ENCODE results near the gene ENDOU. TPM values are rescaled to one million over a fixed set of nuclear protein-coding genes. Genes with fewer than 3 reads are reported as not detected.

The ENDOU gene
- 0.91 TPM for total RNA-seq
- polyA plus RNA-seq (ENCODE audit: insufficient read depth, low read depth, low replicate concordance), result 0.28 TPM
- long read RNA-seq, donor 1, result 0 reads
- long read RNA-seq, donor 2, result 0 reads
- long read RNA-seq, donor 3, result 0 reads
- long read RNA-seq, donor 4, result 0 reads
- long read RNA-seq, donor 5, result 0 reads
- long read RNA-seq, donor 6, result 0 reads
- long read RNA-seq, donor 7, result 0 reads
- long read RNA-seq, donor 8, result 0 reads
- long read RNA-seq, donor 9, result 0 reads
- long read RNA-seq, donor 10, result 0 reads

- no peak for TF ChIP-seq CTCF (IDR thresholded peaks at IDR 0.05; ENCODE audit: borderline replicate concordance, extremely low read depth, insufficient read depth)
- DNase-seq, result no peak
Observed at GRCh38 chr12:47725091-47725772, at the start of gene ENDOU. Gene ENDOU (minus strand): TSS chr12:47725490. CDS start chr12:47725413, 77 bp downstream.

GRCh38 chr12:47774663-47775062 lies 49.4 kb upstream of the ENDOU start:
- Histone ChIP-seq H3K9ac (ENCODE audit: low read length in 3 of 3) (peak overlapping the region in 1 of 3 donors; percentile 8), H3K4me3 (ENCODE audit: low read length in 3 of 3) (peak overlapping the region in 1 of 3 donors; percentile 6), H3K9me3 (ENCODE audit: control insufficient read depth in 2 of 3, insufficient read depth in 1 of 3, low read length in 3 of 3) (no peaks in the 10 kb centered on the region), H3K36me3 (ENCODE audit: control insufficient read depth in 2 of 3, insufficient read depth in 3 of 3, low read length in 3 of 3) (no peaks in the 10 kb centered on the region), H3K4me1 (ENCODE audit: control insufficient read depth in 2 of 3, insufficient read depth in 2 of 3, low read depth in 1 of 3, low read length in 3 of 3) (peaks cover 0 to 43% (median 14%) of the 10 kb centered on the region in 3 donors), H3K27ac (ENCODE audit: low read depth in 2 of 2, low read length in 2 of 2) (peak overlapping the region in 1 of 2 donors; percentile 44), H3K27me3 (ENCODE audit: control insufficient read depth, insufficient read depth, low read length) (no peaks in the 10 kb centered on the region)
- DNase-seq (peak in 1 of 5 donors; percentile 53), FAIRE-seq (no peak)
- no peak for TF ChIP-seq CTCF (IDR thresholded peaks at IDR 0.05; ENCODE audit: borderline replicate concordance, extremely low read depth, insufficient read depth)
- intact Hi-C loops (cut with DNase I), result loop anchor here (5.0 kb wide), 1 partner anchor 57 kb away; no protein-coding TSS in a partner anchor

More at GRCh38 chr12:47725091-47725772, at the start of gene ENDOU:
- Histone ChIP-seq H3K4me3 (ENCODE audit: low read length in 3 of 3) (no peak within 1 kb of the TSS), H3K27me3 (ENCODE audit: control insufficient read depth, insufficient read depth, low read length) (no peaks in the 10 kb centered on the region), H3K9me3 (ENCODE audit: control insufficient read depth in 2 of 3, insufficient read depth in 1 of 3, low read length in 3 of 3) (no peaks in the 10 kb centered on the region), H3K36me3 (ENCODE audit: control insufficient read depth in 2 of 3, insufficient read depth in 3 of 3, low read length in 3 of 3) (no peaks in the 10 kb centered on the region), H3K27ac (ENCODE audit: low read depth in 2 of 2, low read length in 2 of 2) (peak within 1 kb of the TSS in 1 of 2 donors; percentile 13), H3K9ac (ENCODE audit: low read length in 3 of 3) (no peak within 1 kb of the TSS), H3K4me1 (ENCODE audit: control insufficient read depth in 2 of 3, insufficient read depth in 2 of 3, low read depth in 1 of 3, low read length in 3 of 3) (peaks cover 0 to 3% (median 2%) of the 10 kb centered on the region in 3 donors)
- no peak for FAIRE-seq
- intact Hi-C loops (cut with DNase I), result no loop called here

GRCh38 chr12:47773858-47774580 lies 48.7 kb upstream of the ENDOU start:
- DNase-seq (peak in 1 of 5 donors; percentile 53), FAIRE-seq (no peak)
- intact Hi-C loops (cut with DNase I), result no loop called here
- Histone ChIP-seq H3K36me3 (ENCODE audit: control insufficient read depth in 2 of 3, insufficient read depth in 3 of 3, low read length in 3 of 3) (no peaks in the 10 kb centered on the region), H3K27me3 (ENCODE audit: control insufficient read depth, insufficient read depth, low read length) (no peaks in the 10 kb centered on the region), H3K27ac (ENCODE audit: low read depth in 2 of 2, low read length in 2 of 2) (peak overlapping the region in 1 of 2 donors; percentile 60), H3K9ac (ENCODE audit: low read length in 3 of 3) (peak overlapping the region in 2 of 3 donors; percentile 58 to 76), H3K4me1 (ENCODE audit: control insufficient read depth in 2 of 3, insufficient read depth in 2 of 3, low read depth in 1 of 3, low read length in 3 of 3) (peaks cover 0 to 43% (median 14%) of the 10 kb centered on the region in 3 donors), H3K9me3 (ENCODE audit: control insufficient read depth in 2 of 3, insufficient read depth in 1 of 3, low read length in 3 of 3) (no peaks in the 10 kb centered on the region), H3K4me3 (ENCODE audit: low read length in 3 of 3) (peak overlapping the region; percentile 21 to 73 (median 48))
- no peak for TF ChIP-seq CTCF (IDR thresholded peaks at IDR 0.05; ENCODE audit: borderline replicate concordance, extremely low read depth, insufficient read depth)

Data from kidney (tissue), 22 donors.